IPS-NIHi7 (cell line): Measurements from ENCODE around the gene EME2.
A peak's percentile ranks its signal among the peaks of the same experiment; 100 is the strongest.

Experiments
- DNase-seq: peaks from one replicate; pipeline ENCODE4 v3.0.0; 2012; ENCODE audit warnings: mixed read lengths; ENCODE audit errors: extremely low spot score

Gene EME2

GRCh38 chr16:1766701-1767100, 5.9 kb upstream of the EME2 start:
- DNase-seq, result no peak

DNA sequence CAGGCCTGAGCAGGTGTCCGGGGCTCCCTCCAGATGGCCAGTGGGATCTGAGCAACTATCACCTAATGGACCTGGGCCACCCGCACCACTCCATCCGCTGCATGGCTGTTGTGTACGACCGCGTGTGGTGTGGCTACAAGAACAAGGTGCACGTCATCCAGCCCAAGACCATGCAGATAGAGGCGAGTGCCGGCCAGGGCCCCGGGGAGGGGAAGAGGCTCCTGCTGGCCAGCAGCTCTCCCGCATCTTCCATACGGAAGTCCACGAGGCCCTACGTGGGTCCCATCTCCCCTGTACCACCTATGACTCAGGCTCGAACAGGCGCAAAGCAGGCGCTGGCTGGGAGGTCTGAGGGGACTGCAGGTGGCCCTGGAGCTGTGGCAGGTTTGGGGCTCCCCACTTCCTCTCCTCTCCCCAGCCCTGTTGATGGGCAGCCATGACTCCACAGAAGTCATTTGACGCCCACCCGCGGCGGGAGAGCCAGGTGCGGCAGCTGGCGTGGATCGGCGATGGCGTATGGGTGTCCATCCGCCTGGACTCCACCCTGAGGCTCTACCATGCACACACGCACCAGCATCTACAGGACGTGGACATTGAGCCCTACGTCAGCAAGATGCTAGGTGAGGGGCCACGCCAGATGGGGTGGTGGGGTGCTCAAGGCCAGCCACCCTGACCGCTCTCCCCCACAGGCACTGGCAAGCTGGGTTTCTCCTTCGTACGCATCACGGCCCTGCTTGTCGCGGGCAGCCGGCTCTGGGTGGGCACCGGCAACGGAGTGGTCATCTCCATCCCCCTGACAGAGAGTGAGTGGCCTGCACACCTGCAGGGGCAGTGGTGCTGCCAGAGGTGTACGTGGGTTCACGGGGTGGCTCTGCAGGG, 5.3 kb upstream of the EME2 start:
- DNase-seq, result no peak

- no peak for DNase-seq
Measured at GRCh38 chr16:1768061-1768766, 4.4 kb upstream of the EME2 start.

- DNase-seq, result no peak
Measured at GRCh38 chr16:1768767-1769401, 3.7 kb upstream of the EME2 start.

DNA sequence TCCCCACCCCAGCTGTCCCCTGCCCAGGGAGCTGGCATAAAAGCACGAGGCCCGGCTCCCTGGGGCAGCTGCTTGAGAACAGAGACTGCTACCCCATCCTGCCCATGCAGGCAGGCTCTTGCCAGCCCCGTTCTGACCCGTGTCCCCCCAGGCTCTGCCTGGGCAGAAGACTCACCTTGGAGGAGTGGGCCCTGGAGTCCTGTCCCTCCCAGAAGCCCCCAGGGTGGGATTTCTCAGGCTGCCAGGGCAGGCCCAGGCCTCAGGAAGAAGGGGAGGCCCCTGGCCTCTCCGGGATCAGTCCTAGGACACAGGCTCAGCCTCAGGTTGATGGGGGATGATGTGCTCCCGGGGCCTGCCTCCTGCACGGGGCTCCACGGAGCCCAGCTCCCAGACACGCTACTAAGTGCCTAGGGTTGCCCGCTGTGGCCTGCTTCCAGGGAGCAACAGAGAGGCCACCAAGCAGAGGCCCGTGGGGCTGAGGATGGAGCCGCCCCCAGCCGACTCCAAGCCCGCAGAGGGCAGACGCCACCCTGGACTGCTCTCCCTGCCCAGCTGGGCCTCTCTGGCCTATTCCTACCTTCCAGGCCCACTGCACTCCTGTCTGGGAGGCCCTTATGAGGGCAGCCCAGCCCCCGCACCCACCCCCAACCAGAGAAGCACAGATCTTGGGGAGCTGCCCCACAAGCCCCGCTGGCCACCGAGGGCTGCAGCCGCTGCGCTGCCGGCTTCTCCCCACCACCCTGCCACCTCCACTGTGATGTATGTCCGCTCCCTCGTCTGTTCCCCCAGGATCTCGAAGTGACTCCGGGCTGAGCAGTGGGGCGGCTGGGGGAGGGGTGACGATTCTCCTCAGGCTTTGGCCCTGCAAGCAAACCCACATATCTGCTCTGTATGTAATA, 3.0 kb upstream of the EME2 start:
- DNase-seq, result no peak

DNA sequence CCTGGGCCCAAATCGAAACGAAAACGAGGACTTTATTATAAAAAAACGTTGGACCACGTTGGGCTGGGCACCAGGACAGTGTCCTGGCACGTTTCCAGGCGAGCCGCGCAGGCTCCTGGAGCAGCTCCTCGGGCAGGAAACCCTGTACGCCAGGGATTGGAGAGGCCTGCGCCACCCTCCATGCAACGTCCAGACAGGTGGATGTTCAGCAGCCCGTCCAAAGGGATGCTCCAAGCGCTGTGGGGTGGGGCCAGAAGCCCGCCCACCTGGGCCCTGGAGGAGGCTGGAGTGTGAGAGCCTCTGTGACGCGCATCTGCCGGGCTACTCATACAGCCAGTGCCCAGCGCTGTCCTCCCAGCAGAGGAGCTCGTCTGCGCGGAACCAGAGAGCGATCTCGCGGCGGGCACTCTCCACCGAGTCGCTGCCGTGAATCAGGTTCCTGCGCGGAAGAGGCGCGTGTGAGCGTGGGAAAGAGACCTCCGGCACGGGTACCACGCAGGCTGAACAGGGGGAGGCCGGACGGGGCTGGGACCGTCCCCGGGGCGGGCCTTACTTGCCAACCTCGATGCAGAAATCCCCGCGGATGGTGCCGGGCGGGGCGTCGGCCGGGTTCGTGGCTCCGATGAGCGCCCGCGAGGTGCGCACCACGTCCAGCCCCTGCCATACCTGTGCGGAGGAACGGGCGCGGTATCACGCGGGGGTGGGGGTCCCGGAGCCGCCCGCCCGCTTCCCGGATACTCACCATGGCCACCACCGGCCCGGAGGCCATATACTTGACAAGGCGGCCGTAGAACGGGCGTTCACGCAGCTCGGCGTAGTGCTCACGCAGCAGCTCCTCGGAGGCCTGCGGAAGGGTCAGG, 2.1 kb upstream of the EME2 start:
- DNase-seq, result no peak

GRCh38 chr16:1771188-1771863, 1.3 kb upstream of the EME2 start, which contains the start of gene NME3:
TSS of gene NME3 (minus strand) at chr16:1771543. CDS start at chr16:1771534, 9 bp downstream.
- peak; percentile 76 for DNase-seq

GRCh38 chr16:1771864-1772361, 697 bp upstream of the EME2 start:
- peak; percentile 39 for DNase-seq

GRCh38 chr16:1772908-1773702, 495 bp downstream of the EME2 start, which contains the start of gene MRPS34:
TSS of gene MRPS34 (minus strand) at chr16:1773134. CDS start at chr16:1773119, 15 bp downstream.
- DNase-seq, result peak; percentile 84

DNA sequence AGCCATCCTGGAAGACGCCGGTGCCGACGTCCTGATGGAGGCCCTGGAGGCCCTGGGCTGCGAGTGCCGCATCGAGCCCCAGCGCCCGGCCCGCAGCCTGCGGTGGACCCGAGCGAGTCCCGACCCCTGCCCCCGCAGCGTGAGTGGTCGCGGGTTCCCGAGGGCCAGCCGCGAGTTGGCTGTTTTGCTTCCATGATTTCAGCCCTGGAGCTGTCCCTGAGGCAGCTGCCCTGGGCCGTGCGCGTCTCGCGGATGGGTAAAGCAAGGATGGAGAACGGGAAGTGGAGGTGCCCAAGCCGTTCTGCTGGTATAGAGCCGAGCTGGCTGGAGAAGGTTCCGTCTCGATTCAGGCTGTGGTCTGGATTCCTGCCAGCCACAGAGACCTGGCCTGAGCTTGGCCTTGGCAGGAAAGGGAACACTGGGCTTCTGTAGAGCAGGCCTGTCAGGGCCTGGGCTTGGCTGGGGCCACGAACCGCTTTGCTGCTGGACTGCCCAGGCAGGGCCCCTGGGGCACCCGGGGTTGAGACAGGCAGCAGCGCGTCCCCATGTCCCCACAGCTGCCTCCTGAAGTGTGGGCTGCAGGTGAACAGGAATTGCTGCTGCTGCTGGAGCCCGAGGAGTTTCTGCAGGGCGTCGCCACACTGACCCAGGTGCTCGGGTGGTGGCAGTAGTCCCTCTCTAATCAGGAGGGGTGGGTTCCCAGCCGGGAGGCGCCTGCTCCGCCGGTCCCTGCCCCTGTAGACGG, 1.3 kb downstream of the EME2 start:
- DNase-seq, result no peak

DNA sequence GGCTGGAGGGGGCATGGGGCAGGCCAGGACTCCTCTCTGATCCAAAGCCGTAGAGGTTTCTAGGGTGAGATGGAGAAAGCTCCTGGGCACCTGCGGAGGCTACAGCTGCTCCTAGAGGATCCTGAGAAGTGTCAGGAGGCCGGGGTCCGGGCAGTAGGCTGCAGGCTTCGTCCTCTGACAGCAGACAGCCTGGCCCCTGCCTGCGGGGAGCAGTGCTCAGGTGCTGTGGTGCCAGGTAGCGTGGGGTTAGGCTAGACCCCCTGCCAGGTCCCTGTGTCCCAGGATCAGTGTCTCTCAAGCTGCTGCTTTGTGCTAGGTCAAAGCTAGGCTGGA, 1.8 kb downstream of the EME2 start:
- no peak for DNase-seq

GRCh38 chr16:1775006-1775845, 2.6 kb downstream of the EME2 start:
- DNase-seq, result no peak

DNA sequence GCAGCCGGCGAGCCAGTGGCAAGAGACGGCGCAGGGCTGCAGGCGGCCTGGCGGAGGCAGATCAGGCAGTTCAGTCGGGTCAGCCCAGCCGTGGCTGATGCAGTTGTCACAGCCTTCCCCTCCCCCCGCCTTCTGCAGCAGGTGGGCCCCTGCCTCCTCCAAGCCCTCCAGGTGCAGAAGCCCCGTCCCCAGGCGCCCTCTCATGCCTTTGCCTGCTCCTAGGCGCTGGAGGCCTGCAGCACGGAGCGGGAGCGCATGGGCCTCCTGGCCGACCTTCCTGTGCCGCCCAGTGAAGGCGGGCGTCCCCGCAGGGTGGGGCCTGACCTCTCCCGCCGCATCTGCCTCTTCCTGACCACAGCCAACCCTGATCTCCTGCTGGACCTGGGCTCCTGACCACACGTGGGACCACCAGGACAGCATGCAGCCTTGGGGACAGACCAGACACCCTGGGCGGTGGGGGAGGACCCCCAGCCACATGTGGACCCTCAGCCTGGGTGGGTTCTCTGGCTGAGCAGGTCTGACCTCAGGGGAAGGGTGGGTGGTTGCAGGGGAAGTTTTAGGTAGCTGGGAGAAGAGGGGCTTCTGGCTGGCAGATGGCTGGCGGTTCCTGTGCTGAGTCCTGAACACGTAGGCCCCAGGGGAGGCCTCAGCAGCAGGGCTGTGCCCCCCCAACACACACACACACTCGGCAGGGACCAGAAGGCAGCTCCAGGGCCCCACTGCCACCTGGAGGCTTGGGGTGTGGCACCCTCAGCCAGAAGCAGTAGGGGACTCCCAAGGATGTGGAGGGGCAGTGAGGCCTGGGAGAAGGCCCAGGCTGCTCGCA, 3.4 kb downstream of the EME2 start:
- no peak for DNase-seq

DNA sequence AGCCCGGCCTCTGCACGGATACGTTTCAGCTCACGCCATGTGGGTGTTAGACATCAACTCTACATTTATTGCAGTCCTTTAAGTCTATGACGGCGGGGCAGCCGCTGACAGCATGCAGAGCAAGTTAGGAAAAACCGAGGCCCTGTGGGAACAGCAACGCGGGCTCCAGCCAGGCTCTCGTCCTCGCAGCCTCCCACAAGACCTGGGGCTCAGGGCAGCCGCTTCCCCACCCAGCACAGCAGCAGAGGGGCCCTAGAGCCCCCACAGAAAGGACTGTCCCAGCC, 4.0 kb downstream of the EME2 start:
- DNase-seq, result no peak

DNA sequence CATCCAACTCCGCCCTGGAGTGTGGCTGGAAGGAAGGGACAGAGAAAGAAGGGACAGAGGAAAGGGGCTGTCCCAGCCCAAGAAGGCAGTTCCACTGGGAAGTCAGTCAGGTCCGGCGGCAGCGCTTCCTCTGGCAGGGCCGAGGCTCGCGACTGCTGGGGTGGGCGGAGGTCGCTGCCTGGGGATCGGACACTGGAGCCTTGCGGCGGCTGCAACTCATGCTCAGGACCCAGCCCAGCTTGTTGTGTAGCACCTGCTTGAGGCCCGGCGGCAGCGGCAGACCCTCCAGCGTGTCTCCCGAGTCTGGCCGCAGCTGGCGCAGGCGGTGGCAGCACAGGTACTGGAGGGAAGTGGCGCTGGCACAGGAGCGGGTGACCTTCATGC, 4.4 kb downstream of the EME2 start:
- DNase-seq, result no peak

GRCh38 chr16:1777375-1778199, 5.0 kb downstream of the EME2 start:
- no peak for DNase-seq
